Measurements from ENCODE around the gene PITPNB.

DNA sequence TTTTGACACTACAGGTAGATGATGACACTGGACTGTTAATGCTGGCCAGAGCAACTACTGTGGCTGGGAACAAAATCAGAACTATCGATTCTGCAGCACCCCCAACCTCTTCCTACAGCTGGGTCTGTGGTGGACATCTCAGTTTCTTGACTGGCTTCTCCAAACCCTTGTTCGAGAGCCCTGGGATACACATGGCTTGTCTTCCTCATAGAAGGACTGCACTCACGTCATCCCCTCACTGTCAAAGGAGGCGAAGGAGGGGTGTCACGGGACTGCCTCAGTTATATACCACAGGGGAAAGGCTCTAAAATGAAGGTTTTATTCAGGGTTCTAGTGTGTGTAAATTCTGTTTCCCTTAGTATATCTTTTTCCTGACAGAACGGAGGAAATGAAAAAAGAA is 44.9 kb downstream of the PITPNB start:
- TF ChIP-seq, protein P1, sequence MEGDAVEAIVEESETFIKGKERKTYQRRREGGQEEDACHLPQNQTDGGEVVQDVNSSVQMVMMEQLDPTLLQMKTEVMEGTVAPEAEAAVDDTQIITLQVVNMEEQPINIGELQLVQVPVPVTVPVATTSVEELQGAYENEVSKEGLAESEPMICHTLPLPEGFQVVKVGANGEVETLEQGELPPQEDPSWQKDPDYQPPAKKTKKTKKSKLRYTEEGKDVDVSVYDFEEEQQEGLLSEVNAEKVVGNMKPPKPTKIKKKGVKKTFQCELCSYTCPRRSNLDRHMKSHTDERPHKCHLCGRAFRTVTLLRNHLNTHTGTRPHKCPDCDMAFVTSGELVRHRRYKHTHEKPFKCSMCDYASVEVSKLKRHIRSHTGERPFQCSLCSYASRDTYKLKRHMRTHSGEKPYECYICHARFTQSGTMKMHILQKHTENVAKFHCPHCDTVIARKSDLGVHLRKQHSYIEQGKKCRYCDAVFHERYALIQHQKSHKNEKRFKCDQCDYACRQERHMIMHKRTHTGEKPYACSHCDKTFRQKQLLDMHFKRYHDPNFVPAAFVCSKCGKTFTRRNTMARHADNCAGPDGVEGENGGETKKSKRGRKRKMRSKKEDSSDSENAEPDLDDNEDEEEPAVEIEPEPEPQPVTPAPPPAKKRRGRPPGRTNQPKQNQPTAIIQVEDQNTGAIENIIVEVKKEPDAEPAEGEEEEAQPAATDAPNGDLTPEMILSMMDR (IDR thresholded peaks at IDR 0.05 in 2 of 3, conservative IDR thresholded peaks at IDR 0.05 in 1 of 3; ENCODE audit: borderline replicate concordance in 1 of 3, insufficient read depth in 1 of 3, low read depth in 2 of 3, low read length in 2 of 3): no peak
- TF ChIP-seq EGR1 (IDR thresholded peaks at IDR 0.05; ENCODE audit: low read depth) (no peak), POLR2A (IDR thresholded peaks at IDR 0.05; ENCODE audit: borderline replicate concordance, extremely low read depth, insufficient read depth, insufficient read length) (no peak), CEBPB (IDR thresholded peaks at IDR 0.05; ENCODE audit: low read depth) (no peak), EZH2 (IDR thresholded peaks at IDR 0.05) (no peak), YY1 (IDR thresholded peaks at IDR 0.05; ENCODE audit: extremely low read depth, insufficient replicate concordance, low read depth, low read length) (no peak), SP1 (IDR thresholded peaks at IDR 0.05; ENCODE audit: low read depth) (no peak), ELF1 (IDR thresholded peaks at IDR 0.05; ENCODE audit: borderline replicate concordance, low read depth) (no peak), JUND (IDR thresholded peaks at IDR 0.05) (no peak), SRF (IDR thresholded peaks at IDR 0.05; ENCODE audit: low read depth) (no peak), EZH2phosphoT487 (IDR thresholded peaks at IDR 0.05; ENCODE audit: borderline replicate concordance) (no peak)
- TF ChIP-seq, protein P2, sequence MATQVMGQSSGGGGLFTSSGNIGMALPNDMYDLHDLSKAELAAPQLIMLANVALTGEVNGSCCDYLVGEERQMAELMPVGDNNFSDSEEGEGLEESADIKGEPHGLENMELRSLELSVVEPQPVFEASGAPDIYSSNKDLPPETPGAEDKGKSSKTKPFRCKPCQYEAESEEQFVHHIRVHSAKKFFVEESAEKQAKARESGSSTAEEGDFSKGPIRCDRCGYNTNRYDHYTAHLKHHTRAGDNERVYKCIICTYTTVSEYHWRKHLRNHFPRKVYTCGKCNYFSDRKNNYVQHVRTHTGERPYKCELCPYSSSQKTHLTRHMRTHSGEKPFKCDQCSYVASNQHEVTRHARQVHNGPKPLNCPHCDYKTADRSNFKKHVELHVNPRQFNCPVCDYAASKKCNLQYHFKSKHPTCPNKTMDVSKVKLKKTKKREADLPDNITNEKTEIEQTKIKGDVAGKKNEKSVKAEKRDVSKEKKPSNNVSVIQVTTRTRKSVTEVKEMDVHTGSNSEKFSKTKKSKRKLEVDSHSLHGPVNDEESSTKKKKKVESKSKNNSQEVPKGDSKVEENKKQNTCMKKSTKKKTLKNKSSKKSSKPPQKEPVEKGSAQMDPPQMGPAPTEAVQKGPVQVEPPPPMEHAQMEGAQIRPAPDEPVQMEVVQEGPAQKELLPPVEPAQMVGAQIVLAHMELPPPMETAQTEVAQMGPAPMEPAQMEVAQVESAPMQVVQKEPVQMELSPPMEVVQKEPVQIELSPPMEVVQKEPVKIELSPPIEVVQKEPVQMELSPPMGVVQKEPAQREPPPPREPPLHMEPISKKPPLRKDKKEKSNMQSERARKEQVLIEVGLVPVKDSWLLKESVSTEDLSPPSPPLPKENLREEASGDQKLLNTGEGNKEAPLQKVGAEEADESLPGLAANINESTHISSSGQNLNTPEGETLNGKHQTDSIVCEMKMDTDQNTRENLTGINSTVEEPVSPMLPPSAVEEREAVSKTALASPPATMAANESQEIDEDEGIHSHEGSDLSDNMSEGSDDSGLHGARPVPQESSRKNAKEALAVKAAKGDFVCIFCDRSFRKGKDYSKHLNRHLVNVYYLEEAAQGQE (IDR thresholded peaks at IDR 0.05; ENCODE audit: low read depth): no peak
- TF ChIP-seq, protein P3, sequence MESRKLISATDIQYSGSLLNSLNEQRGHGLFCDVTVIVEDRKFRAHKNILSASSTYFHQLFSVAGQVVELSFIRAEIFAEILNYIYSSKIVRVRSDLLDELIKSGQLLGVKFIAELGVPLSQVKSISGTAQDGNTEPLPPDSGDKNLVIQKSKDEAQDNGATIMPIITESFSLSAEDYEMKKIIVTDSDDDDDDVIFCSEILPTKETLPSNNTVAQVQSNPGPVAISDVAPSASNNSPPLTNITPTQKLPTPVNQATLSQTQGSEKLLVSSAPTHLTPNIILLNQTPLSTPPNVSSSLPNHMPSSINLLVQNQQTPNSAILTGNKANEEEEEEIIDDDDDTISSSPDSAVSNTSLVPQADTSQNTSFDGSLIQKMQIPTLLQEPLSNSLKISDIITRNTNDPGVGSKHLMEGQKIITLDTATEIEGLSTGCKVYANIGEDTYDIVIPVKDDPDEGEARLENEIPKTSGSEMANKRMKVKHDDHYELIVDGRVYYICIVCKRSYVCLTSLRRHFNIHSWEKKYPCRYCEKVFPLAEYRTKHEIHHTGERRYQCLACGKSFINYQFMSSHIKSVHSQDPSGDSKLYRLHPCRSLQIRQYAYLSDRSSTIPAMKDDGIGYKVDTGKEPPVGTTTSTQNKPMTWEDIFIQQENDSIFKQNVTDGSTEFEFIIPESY (IDR thresholded peaks at IDR 0.05; ENCODE audit: extremely low read depth, insufficient replicate concordance, low read length): no peak
- TF ChIP-seq, protein P4, sequence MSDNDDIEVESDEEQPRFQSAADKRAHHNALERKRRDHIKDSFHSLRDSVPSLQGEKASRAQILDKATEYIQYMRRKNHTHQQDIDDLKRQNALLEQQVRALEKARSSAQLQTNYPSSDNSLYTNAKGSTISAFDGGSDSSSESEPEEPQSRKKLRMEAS (IDR thresholded peaks at IDR 0.05): no peak

Data from HCT116 (cell line).